Endothelial cell of umbilical vein (primary cell): ENCODE measurements around the gene RPP25. TPM values are rescaled to one million over a fixed set of nuclear protein-coding genes. Genes with fewer than 3 reads are reported as not detected.

Source experiments
- BruUV-seq: library from RNA; stranded (reverse); fragments of 400-500 nt; replicated peaks from 2 replicates; lab custom pipeline; 2021; lab: Mats Ljungman, UMichigan
- CTCF ChIA-PET: fragments of 300-600, 350-600 bp; sonication (Branson Sonifier 250); formaldehyde crosslinking; loops from one replicate; lab custom pipeline; 2021; ENCODE audit warnings: antibody characterized with exemption, inconsistent platforms; lab: Charles Lee
- POLR2A ChIA-PET: fragments of 300-600, 350-600 bp; sonication (Branson Sonifier 250); formaldehyde crosslinking; loops from one replicate; lab custom pipeline; 2021; ENCODE audit warnings: antibody characterized with exemption, inconsistent platforms; lab: Charles Lee
- DNase-seq: peaks from one replicate; pipeline ENCODE4 v3.0.0-alpha.2; 2011; ENCODE audit warnings: low read depth, low spot score
- FAIRE-seq: peaks from 2 replicates; lab custom pipeline; 2011; peaks lifted over from hg19 to GRCh38; lab: Jason Lieb, UNC
- H2AFZ ChIP-seq: 2 replicates; pipeline ENCODE4 v1.6.0; 2012; ENCODE audit warnings: low read depth, low read length, control low read depth, inconsistent platforms
- H3K27ac ChIP-seq: 2 replicates; pipeline ENCODE4 v1.5.1; 2011; ENCODE audit warnings: low read depth, mild to moderate bottlenecking, control low read depth, low read length, moderate library complexity; ENCODE audit not compliant: insufficient read depth
- H3K27me3 ChIP-seq, 2 experiments: 2 replicates each; pipeline versions ENCODE4 v1.6.0 to v1.6.1; 2011; ENCODE audit warnings: low read length in 2 of 2, mixed read lengths in 1 of 2; ENCODE audit not compliant: control insufficient read depth in 2 of 2, insufficient read depth in 2 of 2
- H3K36me3 ChIP-seq, 2 experiments: 2 replicates in 1 of 2; 3 replicates in 1 of 2; pipeline ENCODE4 v1.5.1; 2011; ENCODE audit warnings: low read length in 2 of 2, mild to moderate bottlenecking in 1 of 2, moderate library complexity in 1 of 2; ENCODE audit not compliant: control insufficient read depth in 2 of 2, insufficient read depth in 2 of 2; ENCODE audit errors: extremely low read depth in 1 of 2
- H3K4me1 ChIP-seq: 3 replicates; pipeline ENCODE4 v1.5.1; 2011; ENCODE audit warnings: mild to moderate bottlenecking, low read length; ENCODE audit not compliant: control insufficient read depth, insufficient read depth; ENCODE audit errors: extremely low read depth
- H3K4me2 ChIP-seq: 2 replicates; pipeline ENCODE4 v1.6.1; 2011; ENCODE audit warnings: low read length, control low read depth, mixed read lengths; ENCODE audit not compliant: insufficient read depth
- H3K4me3 ChIP-seq, 3 experiments: fragments of 200-600 bp in 1 of 3; sonication (generic), shearing (Covaris generic) in 1 of 3; replicated peaks in 1 of 3; 2 replicates each; pipeline ENCODE4 v1.5.1; 2011 to 2016; ENCODE audit warnings: control low read depth in 3 of 3, low read length in 3 of 3, mild to moderate bottlenecking in 2 of 3, inconsistent platforms in 1 of 3, low read depth in 1 of 3, moderate library complexity in 1 of 3; ENCODE audit not compliant: insufficient read depth in 1 of 3
- H3K79me2 ChIP-seq: 2 replicates; pipeline ENCODE4 v1.6.0; 2012; ENCODE audit warnings: low read length, inconsistent platforms; ENCODE audit not compliant: control insufficient read depth, insufficient read depth
- H3K9ac ChIP-seq: replicated peaks from 2 replicates; pipeline ENCODE3; 2011; ENCODE audit warnings: low read length, control low read depth; ENCODE audit not compliant: insufficient read depth; ENCODE audit errors: extremely low read depth
- H3K9me1 ChIP-seq: replicated peaks from 3 replicates; pipeline ENCODE4 v1.6.0; 2011; ENCODE audit warnings: mild to moderate bottlenecking, low read length; ENCODE audit not compliant: control insufficient read depth, insufficient read depth; ENCODE audit errors: extremely low read depth
- H3K9me3 ChIP-seq: replicated peaks from 2 replicates; pipeline ENCODE4 v1.5.1; 2012; ENCODE audit warnings: low read length, inconsistent platforms; ENCODE audit not compliant: control insufficient read depth, insufficient read depth
- H4K20me1 ChIP-seq: replicated peaks from 2 replicates; pipeline ENCODE3; 2011; ENCODE audit warnings: mild to moderate bottlenecking, low read length; ENCODE audit not compliant: control insufficient read depth, insufficient read depth; ENCODE audit errors: extremely low read depth
- FOS ChIP-seq: IDR thresholded peaks from 2 replicates; pipeline ENCODE4 v1.6.1; 2011; ENCODE audit warnings: mild to moderate bottlenecking, low read length, moderate library complexity, borderline replicate concordance; ENCODE audit not compliant: insufficient read depth
- GATA2 ChIP-seq: IDR thresholded peaks from 2 replicates; pipeline ENCODE4 v1.7.0; 2011; ENCODE audit warnings: low read depth, mild to moderate bottlenecking, moderate library complexity, mixed read lengths, low read length; ENCODE audit not compliant: insufficient read length, insufficient read depth
- JUN ChIP-seq: IDR thresholded peaks from 2 replicates; pipeline ENCODE4 v1.6.1; 2011; ENCODE audit warnings: borderline replicate concordance, low read depth; ENCODE audit not compliant: insufficient read length, insufficient read depth
- POLR2A ChIP-seq: IDR thresholded peaks from 2 replicates; pipeline ENCODE4 v1.6.1; 2012; ENCODE audit warnings: low read depth, mild to moderate bottlenecking, control low read depth, low read length
- POLR2AphosphoS5 ChIP-seq: IDR thresholded peaks from 2 replicates; pipeline ENCODE4 v1.6.1; 2012; ENCODE audit warnings: low read depth, mild to moderate bottlenecking, control low read depth, low read length, moderate library complexity; ENCODE audit not compliant: insufficient read depth
- dilution Hi-C: fragments of 300-500 bp; cut with MboI; formaldehyde crosslinking; loops from one replicate; pipeline ENCODE4 v1.15.0; 2019; ENCODE audit warnings: low sequenced_read_pairs; ENCODE audit not compliant: extremely low pct_ligation_motif_present
- intact Hi-C: fragments of 100-400 bp; cut with micrococcal nuclease; formaldehyde crosslinking; loops from one replicate; pipeline ENCODE4 v1.10.0; 2022
- polyA plus RNA-seq, 4 experiments: library from polyadenylated mRNA; depleted of rRNA in 3 of 4; stranded (reverse) in 3 of 4; unstranded in 1 of 4; fragments of >200 nt; gene quantifications; 2 replicates each; pipeline versions ENCODE4 v1.2.1 to v1.2.3, GENCODE V29; 2011 to 2012; ENCODE audit warnings: missing spikeins in 1 of 4
- total RNA-seq: library from RNA; stranded (reverse); gene quantifications from 2 replicates; pipeline ENCODE4 v1.2.3, GENCODE V29; 2021
- TF ChIP-seq, protein P1 (sequence below): IDR thresholded peaks from 2 replicates; pipeline ENCODE4 v1.6.1; 2011; ENCODE audit not compliant: insufficient read depth, insufficient read length
- TF ChIP-seq, protein P2 (sequence below), 2 donors: IDR thresholded peaks; 1 replicate in 1 of 2; 2 replicates in 1 of 2; pipeline ENCODE4 v1.5.1; 2011; ENCODE audit warnings: low read length in 2 of 2, mild to moderate bottlenecking in 2 of 2, moderate library complexity in 2 of 2, control low read depth in 1 of 2, inconsistent platforms in 1 of 2, low read depth in 1 of 2; ENCODE audit not compliant: insufficient read depth in 1 of 2; ENCODE audit errors: extremely low read depth in 1 of 2

RPP25 gene
- total and polyA plus RNA-seq, 2 donors (not counting 3 experiments of a cell fraction or from before 2014, with no cell fraction given), result 10.1 to 13.8 TPM

DNA sequence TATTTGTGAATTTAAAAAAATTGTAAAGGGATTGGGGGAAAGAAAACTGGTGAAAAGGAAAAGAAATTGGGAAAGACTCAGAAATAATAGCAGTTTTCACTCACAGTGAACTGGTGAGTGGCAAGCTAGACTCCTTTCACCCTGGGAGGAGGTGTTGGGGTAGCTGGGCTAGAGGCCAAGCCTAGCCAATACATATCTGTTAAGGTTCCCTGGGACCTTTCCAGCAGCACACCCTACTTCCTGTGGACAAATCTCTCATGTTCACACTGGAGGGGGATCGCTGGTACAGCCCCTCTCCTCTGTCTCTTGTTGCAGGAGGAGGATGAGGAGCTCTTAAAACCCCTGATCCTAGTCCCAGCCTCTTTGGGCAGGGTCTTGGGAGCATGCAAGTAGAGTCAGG, 3.7 kb upstream of the RPP25 start:
- Histone ChIP-seq H3K4me3 (no peak overlapping the region), H3K27me3 (peaks cover 0 to 3% of the 10 kb centered on the region in 2 experiments), H3K36me3 (no peaks in the 10 kb centered on the region), H3K9me1 (no peaks in the 10 kb centered on the region), H3K9ac (no peak overlapping the region), H3K4me1 (peaks cover 60% of the 10 kb centered on the region), H3K9me3 (no peaks in the 10 kb centered on the region), H3K79me2 (peaks cover 9% of the 10 kb centered on the region), H4K20me1 (no peaks in the 10 kb centered on the region), H3K4me2 (no peak overlapping the region), H3K27ac (no peak overlapping the region), H2AFZ (no peak overlapping the region)
- FAIRE-seq (no peak), DNase-seq (no peak)
- ChIA-PET POLR2A (interaction anchor here (0.6 kb wide), 1 partner anchor 9 kb away, joined by 4 read pairs; no protein-coding TSS in a partner anchor), CTCF (interaction anchor here (0.9 to 3.6 kb wide), 3 partner anchors 9 to 69 kb away, joined by 3 to 22 read pairs (median 4); no protein-coding TSS in a partner anchor)
- no TSS peak for BruUV-seq
- dilution Hi-C loops, result no loop called here
- TF ChIP-seq GATA2 (no peak), JUN (no peak), POLR2AphosphoS5 (no peak), FOS (no peak), POLR2A (no peak)
- TF ChIP-seq, protein P1, sequence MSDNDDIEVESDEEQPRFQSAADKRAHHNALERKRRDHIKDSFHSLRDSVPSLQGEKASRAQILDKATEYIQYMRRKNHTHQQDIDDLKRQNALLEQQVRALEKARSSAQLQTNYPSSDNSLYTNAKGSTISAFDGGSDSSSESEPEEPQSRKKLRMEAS, result no peak
- TF ChIP-seq, protein P2, sequence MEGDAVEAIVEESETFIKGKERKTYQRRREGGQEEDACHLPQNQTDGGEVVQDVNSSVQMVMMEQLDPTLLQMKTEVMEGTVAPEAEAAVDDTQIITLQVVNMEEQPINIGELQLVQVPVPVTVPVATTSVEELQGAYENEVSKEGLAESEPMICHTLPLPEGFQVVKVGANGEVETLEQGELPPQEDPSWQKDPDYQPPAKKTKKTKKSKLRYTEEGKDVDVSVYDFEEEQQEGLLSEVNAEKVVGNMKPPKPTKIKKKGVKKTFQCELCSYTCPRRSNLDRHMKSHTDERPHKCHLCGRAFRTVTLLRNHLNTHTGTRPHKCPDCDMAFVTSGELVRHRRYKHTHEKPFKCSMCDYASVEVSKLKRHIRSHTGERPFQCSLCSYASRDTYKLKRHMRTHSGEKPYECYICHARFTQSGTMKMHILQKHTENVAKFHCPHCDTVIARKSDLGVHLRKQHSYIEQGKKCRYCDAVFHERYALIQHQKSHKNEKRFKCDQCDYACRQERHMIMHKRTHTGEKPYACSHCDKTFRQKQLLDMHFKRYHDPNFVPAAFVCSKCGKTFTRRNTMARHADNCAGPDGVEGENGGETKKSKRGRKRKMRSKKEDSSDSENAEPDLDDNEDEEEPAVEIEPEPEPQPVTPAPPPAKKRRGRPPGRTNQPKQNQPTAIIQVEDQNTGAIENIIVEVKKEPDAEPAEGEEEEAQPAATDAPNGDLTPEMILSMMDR (IDR thresholded peaks at IDR 0.05; ENCODE audit: extremely low read depth in 1 of 2, insufficient read depth in 1 of 2, low read depth in 1 of 2, low read length in 2 of 2), result no peak
- intact Hi-C loops, result loop anchor here (5.0 kb wide), 1 partner anchor 492 kb away; the partner anchor contains the start of gene SIN3A
